Measurements from ENCODE around the gene NEGR1.

The NEGR1 gene

DNA sequence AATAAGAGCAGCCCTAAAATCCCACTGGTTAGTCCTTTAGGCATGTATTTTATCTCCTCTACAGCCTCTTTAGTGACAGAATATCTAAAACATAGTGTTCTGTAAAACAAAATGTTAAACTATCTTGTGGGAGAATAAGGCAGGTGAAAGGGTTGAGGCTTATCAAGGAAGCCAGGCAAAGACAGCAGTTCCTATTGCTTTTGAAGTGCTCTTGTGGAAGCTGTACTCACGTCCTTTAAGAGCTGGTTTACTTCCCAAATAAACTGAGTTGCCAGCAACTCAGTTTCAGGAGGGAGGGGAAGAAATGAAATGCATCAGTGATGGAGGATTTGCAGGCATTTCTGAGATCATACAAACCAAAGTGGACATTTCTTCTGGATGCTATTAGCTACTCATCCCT lies 671.9 kb downstream of the NEGR1 start:
- DNase-seq, result no peak

DNA sequence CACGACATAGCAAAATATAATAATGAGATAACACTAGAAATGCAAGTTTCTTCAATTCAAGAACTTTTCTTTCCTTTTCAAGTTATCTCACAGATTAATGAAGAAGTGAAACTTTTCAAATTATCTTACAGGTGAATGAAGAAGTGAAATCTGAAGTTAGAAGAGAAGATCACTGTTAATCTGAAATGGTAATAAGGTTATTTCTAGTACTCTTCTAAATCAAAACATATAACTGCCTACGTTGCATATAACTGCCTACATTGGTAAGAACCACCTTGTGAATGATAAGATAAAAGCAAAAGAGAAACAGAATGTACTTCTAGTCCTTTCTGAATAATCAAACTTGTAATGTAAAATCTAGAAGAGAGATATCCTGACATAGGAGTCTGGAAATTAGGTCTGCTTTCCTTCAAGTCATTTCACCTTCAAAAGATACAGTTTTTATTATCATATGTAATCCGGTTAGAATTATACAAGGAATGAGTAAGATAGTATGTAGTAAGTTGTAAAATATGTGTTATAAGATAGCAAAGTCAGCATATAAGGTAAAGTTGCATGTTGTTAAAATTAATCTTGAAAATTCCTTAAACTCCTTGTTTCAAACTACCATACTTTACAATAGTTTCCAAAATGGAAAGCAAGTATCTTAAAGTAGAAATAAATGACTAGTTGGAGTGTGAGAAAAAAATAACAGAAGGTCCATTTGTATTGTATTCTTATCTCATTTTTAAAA lies 679.1 kb downstream of the NEGR1 start:
- DNase-seq, result no peak

DNA sequence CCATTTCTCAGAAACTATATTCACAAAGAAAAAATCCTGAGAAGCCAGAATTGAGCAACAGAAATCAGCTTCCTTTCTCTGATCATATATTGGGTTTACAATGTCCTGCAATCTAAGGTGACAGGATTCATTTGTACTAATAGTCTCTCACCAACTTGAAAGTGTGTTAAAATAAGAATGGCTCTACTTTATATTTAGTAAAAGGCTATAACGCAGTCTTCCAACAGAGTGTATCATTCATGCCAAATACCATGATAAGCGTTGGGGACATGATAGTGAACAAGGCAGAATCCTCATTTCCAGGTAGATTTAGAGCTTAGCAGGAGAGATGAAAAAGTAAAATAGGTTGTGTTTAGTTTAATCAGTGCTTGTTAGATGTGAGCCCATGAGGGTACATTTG lies 682.3 kb downstream of the NEGR1 start:
- DNase-seq, result no peak

DNA sequence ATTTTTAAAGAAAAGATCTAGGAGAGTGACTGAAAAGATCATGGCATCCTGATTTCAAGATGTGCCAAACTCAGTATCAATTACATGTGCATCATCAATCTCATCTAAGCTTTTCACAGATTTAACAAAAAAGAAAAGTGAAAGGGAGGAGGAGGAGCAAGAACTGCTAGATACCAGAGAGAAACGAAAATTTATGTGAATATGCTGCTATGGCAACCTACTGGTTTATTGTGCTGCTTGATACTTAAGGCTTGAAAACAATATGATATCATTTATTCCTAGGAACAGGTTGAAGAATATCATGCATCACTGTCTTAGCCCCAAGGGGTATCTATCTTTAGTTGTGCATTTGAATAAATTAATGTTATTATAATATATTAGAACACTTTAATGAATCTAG lies 683.0 kb downstream of the NEGR1 start:
- DNase-seq, result no peak

DNA sequence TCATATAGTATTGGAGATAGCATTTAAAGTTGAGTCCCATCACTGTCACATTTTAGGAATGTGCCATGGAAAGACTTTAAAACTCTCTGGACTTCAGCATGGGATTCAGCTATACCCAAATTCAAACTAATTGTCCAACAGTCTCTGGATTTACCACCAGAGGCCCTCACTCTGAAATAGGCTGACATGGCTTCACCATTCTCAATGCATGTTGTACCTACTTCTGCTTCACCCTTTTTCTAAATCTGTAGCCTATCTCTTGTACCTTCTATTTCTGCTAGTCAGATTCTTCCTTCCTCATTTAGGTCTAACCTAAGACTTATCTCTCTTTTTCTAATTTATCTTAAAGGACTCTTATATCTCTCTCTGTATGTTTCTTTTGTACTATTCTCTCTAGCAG lies 688.8 kb downstream of the NEGR1 start:
- no peak for DNase-seq

DNA sequence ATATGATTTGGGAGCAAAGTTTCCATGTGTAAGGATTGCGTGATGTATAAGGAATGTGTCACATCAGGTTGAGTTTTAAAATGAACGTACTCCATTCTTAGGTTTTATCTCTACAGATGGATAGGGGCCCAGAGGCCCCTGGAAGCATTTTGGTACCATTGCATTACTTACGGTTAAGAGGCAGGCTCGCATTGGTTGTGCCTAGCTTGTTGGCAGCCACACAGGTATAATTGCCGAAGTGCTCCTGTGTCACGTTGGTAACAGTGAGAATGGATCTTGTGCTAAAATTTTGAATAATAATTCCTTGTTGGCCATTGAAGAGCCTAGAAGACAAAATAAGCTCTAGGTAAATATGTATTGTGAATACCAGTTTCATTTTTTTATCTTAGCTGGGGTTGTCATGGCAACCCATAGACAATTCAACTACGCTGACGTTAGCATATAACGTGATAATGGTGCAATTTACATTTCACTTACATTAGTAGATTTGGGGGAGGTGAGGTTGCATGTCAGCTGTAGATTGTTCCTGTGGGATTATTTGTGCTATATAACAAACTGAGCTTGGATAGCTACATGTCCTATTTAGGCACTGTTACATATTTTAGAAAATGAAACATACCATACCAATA lies 689.6 kb downstream of the NEGR1 start:
- no peak for DNase-seq

DNA sequence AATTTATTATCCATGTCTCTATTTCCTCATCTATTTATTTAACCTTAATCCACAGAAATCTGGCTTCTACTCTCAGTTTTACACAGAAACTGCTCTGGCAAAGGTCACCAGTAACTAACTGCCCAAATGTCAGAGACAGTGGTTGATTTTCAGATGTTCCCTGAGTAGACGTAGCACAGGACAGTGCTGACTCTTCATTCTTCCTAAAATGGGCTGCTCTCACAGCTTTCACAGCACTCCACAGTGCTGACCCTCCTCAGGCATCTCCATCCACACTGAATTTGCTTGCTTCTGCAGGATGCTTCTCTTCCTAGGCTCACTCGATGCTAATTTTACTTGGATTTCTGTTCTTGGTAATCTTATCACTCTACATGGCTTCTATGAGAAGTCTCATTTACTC lies 693.3 kb downstream of the NEGR1 start:
- DNase-seq, result no peak

DNA sequence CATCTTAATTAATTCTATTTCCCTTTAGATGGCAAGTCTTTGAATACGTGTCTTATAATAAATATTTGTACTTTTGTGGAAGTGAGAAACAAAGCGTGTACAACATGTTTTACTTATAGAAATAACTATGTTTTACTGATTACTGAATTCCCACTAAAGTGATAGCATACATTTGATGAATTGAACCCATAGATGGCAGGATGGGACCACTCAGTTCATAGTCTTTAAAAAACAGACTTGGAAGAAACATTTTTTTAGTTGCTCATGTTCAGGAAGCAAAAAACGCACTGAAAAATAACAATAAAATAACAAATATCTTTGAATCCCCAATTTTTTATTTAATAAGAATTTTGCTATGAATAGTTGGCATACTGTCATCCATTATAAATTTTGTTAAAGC lies 694.4 kb downstream of the NEGR1 start:
- no peak for DNase-seq

DNA sequence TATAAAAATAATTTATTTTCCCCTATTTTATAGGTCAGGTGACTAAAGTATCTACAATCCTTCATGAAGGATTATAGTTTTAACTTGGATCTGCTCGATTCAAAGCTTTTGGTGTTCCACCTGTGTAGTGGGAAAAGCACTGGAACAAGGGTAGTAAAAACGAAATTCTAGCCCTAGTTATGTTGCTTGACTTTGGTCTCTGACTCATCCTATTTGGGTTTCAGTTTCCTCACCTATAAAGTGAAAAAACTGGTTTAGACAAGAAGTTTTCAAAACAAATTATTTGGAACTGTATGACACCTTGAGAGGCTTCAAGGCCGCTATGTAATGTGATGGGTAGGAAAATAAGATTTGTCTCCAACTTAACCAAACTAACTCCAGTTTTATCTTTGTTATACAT lies 696.3 kb downstream of the NEGR1 start:
- DNase-seq, result no peak

DNA sequence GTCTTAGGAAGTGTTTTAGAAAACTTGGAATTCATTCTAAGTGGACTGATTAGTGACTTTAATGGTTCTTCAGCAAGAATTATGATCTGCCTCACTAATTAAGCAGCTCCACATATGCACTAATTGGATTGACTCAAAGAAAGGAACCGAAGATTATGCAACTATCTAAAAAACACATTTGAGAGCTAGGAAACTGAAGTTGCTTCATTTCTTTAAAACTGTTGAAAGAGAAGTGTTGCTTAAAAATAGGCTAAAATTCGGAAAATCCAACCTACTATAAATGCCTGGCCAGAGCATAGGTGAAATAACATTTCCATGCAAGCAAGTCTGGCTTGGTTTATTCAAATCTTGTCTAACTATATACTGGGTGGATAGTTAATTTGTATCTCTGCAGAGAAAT lies 698.6 kb downstream of the NEGR1 start:
- no peak for DNase-seq

DNA sequence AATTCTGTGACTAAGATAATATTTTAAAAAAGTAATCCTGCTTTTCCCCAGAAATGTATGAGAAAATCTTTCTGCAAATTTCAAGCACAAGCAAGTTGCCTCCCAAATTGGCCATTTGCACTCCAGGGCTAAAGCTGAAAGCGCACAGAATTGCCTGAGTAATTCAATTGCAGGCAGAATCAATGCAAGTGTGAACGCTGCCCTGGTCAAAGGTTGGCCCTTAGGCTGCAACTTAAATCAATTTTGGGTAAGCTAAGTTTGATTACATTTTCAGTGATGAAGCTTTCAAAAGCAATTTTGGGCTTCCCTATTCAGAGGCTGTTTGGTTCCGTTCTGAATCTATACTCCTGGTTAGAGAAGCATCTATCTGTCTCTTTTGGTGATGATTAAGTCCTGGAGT lies 699.7 kb downstream of the NEGR1 start:
- no peak for DNase-seq

DNA sequence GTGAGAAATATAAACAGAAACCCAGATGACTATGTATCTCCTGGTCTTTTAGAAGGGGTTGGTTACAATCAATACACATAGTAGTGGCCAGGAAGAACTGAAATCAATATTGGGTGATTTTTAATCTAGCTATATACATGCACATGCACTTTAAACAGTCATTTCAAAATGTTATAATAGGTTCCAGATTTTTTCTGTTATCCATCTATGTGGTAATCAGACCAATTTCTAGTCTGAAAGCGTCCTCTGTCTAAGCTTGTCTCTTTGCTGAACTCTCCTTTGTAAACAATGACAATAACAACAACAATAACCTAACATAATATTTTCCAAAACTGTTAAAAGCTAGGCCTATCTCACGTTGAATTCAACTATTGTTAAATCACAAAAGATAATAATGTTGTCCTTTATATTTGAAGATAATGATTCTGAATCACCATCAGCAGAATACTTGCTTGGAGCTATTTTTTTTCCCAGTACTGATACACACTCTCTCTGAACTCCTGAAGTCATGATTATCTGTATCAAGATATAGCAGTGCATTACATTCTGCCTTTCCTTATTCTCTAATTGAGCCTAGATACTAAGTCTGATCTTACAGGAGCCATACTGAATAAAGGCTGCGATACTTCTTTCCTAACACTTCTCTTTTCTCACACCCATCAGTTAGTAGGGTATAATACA lies 704.7 kb downstream of the NEGR1 start:
- no peak for DNase-seq

DNA sequence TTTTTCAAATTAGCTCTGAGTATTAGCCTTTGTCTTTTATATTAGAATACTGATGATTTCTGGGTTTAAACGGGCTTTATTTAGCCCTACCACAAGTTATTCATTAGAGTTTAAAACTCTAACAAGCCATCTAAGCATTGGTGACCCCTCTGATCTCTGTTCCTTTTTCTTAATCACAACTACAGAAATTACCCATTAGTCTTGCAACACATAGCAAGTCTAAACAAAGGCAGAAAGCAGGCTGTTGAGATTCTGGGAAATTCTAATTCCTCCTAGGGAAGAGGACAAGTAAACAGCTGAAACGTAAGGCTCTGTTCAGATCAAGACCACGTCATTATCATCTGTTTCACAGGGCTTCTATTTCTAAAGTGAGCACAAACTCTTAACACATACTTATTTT lies 710.3 kb downstream of the NEGR1 start:
- no peak for DNase-seq

DNA sequence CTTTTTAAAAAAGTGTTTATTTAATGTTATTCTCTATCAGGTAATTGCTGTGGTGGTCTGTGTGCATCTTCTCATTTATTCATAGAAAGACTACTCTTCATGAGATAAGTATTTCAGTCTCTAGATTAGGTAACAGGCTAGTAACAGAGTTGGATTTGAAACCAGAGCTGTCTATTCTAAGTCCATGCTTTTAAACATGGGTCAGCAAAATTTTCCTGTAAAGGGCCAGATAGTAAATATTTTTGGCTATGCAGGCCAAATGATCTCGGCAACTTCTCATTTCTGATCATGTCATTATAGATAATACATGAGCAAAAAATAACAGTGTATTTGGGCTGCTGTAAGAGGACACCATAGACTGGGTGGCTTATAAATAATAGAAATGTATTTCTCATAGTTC lies 715.9 kb downstream of the NEGR1 start:
- DNase-seq, result no peak

DNA sequence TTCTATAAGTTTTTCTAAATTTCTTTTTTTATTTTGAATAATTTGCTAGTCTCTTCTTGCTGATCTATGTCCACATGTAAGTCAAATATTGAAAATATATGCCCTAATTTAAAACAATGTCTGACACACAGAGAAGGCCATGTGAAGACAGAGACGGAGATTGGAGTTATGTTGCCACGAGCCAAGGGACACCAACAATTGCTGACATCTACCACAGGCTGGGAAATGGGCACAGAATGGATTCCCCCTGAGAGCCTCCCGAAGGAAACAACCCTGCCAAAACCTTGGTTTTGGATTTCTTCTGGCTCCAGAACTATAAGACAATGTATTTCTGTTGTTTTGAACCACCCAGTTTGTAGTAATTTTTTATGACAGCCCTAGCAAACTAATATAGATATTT lies 716.5 kb downstream of the NEGR1 start:
- DNase-seq, result no peak

DNA sequence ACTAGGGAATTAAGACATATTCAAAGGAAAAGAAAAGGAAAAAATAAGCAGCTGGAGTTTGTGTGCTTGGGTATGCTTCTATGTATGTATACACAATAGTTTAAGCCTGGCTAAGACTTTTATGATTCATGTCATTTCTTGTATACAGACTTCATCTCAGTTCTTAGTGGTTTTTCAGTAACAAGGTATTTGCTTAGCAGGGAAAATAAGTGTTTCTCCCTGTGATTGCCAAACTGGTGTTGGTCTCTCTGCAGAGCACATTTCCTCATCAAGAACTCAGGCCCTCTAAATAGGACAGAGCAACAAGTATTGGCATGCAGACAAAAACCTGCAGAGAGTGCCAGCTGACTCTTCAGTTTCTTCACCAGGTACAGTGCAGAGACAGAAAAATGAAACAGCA lies 717.1 kb downstream of the NEGR1 start:
- no peak for DNase-seq

DNA sequence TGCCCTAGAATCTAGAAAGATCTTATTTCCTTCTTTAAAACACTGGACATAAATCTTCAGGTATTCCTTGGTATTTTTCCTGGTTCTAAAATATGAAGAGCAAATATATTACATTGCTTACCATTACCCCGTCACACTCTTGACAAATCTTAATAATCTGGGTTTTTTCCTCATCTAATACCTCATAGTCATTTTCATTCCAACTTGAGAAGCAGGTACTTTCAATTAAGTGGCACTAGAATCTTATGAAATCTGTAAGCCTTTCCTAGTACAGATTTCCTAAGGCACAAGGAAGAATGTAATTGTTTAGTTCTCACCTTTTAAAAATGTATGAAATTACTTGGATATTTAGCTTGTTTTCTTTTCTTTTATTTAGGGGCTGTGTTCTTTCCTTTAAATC lies 720.0 kb downstream of the NEGR1 start:
- DNase-seq, result no peak

DNA sequence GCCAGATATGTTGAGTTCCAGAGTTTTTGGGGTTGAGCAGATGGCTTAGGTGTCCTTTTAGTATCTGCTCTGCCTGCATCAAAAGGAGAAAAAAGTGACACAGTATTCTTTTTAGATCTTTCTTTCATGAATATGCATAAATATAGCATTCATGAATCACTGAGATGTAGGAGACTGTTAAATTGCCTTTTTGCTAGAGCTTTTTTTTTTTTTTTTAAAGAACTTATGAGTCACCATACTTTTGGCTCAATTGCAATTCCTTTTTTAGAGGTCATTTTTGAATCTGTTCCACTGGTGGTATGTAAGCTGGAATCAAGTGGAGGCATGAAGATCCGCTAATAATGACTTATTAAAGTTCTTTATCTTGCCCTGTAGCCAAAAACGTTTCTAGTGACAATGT lies 720.6 kb downstream of the NEGR1 start:
- no peak for DNase-seq

DNA sequence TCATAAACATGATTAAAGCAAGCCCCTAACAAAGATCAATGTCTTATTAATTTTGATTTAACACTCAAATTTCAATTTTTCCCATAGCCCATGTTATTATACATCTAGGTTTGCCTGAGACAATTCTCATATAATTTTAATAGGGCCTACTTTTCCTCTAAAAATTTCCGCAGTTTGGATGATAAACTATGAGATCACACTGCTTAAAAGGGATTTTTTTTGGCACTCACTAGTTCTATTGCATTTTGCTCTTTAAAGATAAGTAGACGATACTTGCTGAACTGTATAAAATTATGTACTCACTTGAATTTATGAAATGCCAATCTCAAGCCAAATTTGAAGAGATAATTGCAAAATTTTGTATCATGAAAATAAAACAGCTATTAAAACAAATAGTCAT lies 721.1 kb downstream of the NEGR1 start:
- no peak for DNase-seq

DNA sequence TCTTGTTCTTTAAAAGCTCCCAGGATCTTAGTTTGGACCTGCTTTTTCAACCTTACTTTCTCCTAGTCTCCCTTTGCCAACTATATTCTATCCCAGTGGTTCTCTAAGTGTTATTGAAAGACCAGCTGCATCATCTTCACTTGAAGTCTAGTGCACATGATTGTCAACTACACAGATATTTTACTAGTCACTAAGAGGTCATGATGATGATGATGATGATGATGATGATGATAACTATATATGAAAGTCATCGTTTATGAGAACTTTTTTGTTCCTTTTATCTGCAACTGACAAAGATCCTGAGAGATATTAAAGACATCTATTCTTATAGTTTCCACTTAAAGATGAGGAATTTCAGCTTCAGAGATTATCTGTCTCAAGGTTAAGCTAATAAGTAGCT lies 722.5 kb downstream of the NEGR1 start:
- DNase-seq, result no peak

DNA sequence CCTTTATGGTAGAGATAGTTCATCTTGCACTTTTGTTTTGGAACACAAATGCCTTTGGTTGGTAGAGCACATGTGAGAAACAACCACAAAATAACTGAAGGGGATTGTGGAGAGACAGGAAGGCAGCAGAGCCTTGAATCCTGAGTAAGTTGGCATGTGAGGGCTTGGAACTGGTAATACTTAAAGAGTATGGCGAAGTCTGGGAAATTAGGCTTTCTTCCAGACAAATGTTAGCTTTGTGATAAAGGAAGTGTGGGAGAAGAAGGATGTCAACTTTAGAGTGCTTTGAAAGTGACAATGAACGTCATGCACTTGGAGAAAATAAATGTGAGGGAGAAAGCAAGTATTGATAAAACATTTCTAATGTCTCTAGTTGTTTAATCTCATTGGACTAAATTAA lies 725.2 kb downstream of the NEGR1 start:
- DNase-seq, result no peak

DNA sequence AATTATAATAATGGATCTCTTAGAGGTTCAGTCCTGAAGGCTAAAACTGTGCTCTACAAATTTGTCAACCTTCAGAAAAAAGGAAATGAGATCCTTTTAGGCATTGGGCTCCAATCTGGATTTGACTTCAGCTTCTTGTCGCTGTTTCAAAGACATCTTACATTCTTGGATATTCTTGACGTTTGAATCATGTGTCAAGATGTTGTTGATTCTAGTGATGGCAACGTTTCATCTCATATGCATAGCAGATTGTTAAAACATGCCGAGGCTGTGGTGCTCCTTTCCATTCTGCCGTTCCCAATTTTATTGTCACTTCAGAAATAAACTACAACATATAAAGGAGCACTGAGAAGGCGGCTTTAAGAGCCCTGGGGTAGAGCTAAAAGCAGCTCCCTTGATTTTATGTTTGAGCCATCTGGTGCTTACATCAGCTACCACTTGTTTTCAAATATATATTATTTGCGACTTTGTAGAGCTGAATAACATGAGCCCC lies 733.9 kb downstream of the NEGR1 start:
- DNase-seq, result no peak

DNA sequence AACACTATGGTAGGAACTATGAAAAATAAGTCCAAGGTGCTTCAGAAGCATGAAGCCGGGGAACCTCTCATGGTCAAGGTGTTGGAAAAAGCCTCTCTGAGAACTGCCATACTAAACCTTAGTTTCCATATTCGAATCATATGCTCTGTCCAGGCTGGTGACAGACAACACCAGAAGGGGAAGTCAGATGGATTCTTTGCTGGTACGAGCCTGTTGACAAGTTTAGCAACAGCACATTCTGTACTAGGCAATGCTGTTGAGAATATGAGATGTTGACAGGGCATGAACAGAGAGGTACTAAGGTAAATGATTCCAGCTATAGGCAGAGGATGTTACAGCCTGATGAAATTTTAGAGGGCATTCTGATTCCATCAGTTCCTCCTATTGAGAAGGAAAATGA lies 740.2 kb downstream of the NEGR1 start:
- DNase-seq, result no peak

DNA sequence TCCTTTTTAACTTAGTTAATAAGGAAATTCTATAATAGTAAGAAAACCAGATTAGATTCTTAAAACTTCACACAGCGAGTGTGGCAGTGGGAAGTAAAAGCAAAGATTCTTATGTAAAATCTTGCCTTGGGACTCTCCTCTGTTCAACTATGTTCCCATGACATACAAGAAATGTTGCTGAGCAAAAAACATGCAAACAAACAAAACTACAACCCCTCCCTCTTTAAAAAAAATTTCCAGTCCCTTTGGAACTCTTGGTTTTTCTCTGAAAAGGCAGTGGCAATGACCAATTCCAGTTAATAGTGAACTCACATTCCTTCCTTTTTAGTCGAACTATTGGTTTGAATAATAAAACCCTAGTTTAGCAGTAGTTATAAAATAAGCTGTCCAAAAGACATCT lies 748.4 kb downstream of the NEGR1 start:
- no peak for DNase-seq
